Peyer's patch (tissue), 4 donors: Measurements from ENCODE around the gene ATP6V0C.

ENCODE experiments used
- CTCF ChIP-seq, 6 experiments: fragments of 450-650 bp in 4 of 6; fragments of 200-600 bp in 2 of 6; sonication (generic) in 1 of 6; IDR thresholded peaks; one replicate each; pipeline ENCODE4 v1.5.1; 2017 to 2019; ENCODE audit warnings: antibody characterized with exemption in 6 of 6, mild to moderate bottlenecking in 3 of 6, moderate library complexity in 1 of 6
- POLR2A ChIP-seq, 2 donors: fragments of 450-650 bp; IDR thresholded peaks; one replicate each; pipeline ENCODE4 v1.5.1; 2017; ENCODE audit warnings: antibody characterized with exemption in 2 of 2, mild to moderate bottlenecking in 2 of 2, moderate library complexity in 2 of 2

GRCh38 chr16:2532494-2533141 lies 18.9 kb downstream of the ATP6V0C start:
- TF ChIP-seq CTCF (IDR thresholded peaks at IDR 0.05) (no peak), POLR2A (IDR thresholded peaks at IDR 0.05) (peak; percentile 60 to 62)
